HG03045 (cell line): ENCODE results near the gene ZIC2.
"Not testable (repeated sequence)": the region's sequence is repeated elsewhere in the genome, so short reads cannot be mapped to it uniquely, and the experiment has no call there.

ENCODE experiments used
- ATAC-seq: cut with Tn5 transposase; IDR thresholded peaks from one replicate; pipeline ENCODE4 v1.9.1; 2021; ENCODE audit warnings: mild to moderate bottlenecking, moderate library complexity; ENCODE audit not compliant: unreplicated experiment

The ZIC2 gene

GRCh38 chr13:99996381-99996973 lies 14.9 kb downstream of the ZIC2 start:
- no peak for ATAC-seq

GRCh38 chr13:99997702-99998214 lies 16.2 kb downstream of the ZIC2 start:
- no peak for ATAC-seq

GRCh38 chr13:99998261-99998660 lies 16.7 kb downstream of the ZIC2 start:
- no peak for ATAC-seq

- no peak for ATAC-seq
These were observed 33.0 kb downstream of the ZIC2 start for GRCh38 chr13:100014621-100015020.

- ATAC-seq: no peak
These were observed 38.3 kb downstream of the ZIC2 start for GRCh38 chr13:100019780-100020356.

GRCh38 chr13:100022798-100023197 lies 41.2 kb downstream of the ZIC2 start:
- ATAC-seq: no peak

GRCh38 chr13:100024023-100024422 lies 42.4 kb downstream of the ZIC2 start:
- ATAC-seq: no peak

- ATAC-seq: no peak
These were observed 48.3 kb downstream of the ZIC2 start for GRCh38 chr13:100029933-100030332.

- ATAC-seq: not testable (repeated sequence)
These were observed 51.1 kb downstream of the ZIC2 start for GRCh38 chr13:100032642-100033041.

GRCh38 chr13:100035936-100036335 lies 54.4 kb downstream of the ZIC2 start:
- no peak for ATAC-seq
